ENCODE results near the gene PTPN4. TPM values are rescaled to one million over a fixed set of nuclear protein-coding genes. Genes with fewer than 3 reads are reported as not detected.

Gene PTPN4
- total and polyA plus RNA-seq, 2 of the 8 experiments (the other 6 are each of a cell fraction or from before 2014, with no cell fraction given): 28.5 to 105 TPM

- TF ChIP-seq POLR2AphosphoS5 (IDR thresholded peaks at IDR 0.05; ENCODE audit: low read depth, low read length) (no peak), SIX5 (IDR thresholded peaks at IDR 0.05; ENCODE audit: low read depth, low read length) (no peak), POLR2A (IDR thresholded peaks at IDR 0.05; ENCODE audit: control extremely low read depth in 1 of 2, low read depth in 2 of 2, low read length in 2 of 2) (no peak), TAF1 (IDR thresholded peaks at IDR 0.05; ENCODE audit: low read depth, low read length) (no peak), BACH1 (IDR thresholded peaks at IDR 0.05; ENCODE audit: low read length) (no peak)
Observed at GRCh38 chr2:119950966-119951365, 191.2 kb downstream of the PTPN4 start (continued).

All from H1 (cell line).